ENCODE results near the gene DENND10.
"Not testable (repeated sequence)": the region's sequence is repeated elsewhere in the genome, so short reads cannot be mapped to it uniquely, and the experiment has no call there.

Gene DENND10

GRCh38 chr10:119176166-119176565 is 72.3 kb downstream of the DENND10 start:
- Mint-ChIP-seq H3K27me3 (ENCODE audit: low read depth, poor library complexity) (peaks cover 5% of the 10 kb centered on the region), H3K4me3 (peak overlapping the region; percentile 52), H3K4me1 (peaks cover 35% of the 10 kb centered on the region), H3K9me3 (peaks cover 12% of the 10 kb centered on the region), H3K36me3 (ENCODE audit: low read depth) (peaks cover 41% of the 10 kb centered on the region), H3K27ac (peak overlapping the region; percentile 78)
- TF ChIP-seq CTCF (IDR thresholded peaks at IDR 0.05): no peak
- no peak for DNase-seq

DNA sequence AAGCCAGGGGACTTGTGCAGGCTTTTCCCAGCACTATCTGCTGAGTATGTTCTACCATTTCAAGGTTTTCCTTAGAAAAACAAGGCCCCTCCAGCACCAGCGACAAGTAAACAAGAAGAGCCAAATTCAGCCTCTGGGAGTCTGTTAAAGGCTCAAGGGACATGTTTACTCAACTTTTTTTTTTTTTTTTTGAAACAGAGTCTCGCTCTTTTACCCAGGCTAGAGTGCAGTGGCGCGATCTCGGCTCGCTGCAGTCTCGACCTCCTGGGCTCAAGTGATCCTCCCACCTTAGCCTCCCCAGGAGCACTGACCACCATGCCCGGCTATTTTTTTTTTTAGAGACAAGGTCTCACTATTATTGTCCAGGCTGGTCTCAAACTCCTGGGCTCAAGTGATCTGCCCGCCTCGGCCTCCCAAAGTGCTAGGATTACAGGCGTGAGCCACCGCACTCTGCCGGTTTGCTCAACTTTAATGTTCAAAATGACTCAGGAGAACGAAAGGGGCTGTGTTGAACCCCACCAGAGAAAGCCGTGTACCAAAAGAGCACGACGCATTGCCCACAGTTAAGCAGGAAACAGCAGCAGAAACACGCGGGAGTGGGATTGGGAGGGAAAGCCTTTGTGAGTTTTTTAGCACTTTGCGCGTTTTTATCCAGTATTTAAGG is 73.9 kb downstream of the DENND10 start:
- no peak for DNase-seq
- Mint-ChIP-seq H3K9me3 (peaks cover 17% of the 10 kb centered on the region), H3K27me3 (ENCODE audit: low read depth, poor library complexity) (peaks cover 5% of the 10 kb centered on the region), H3K27ac (peak overlapping the region; percentile 91), H3K4me3 (peak overlapping the region; percentile 99), H3K4me1 (peaks cover 35% of the 10 kb centered on the region), H3K36me3 (ENCODE audit: low read depth) (peaks cover 25% of the 10 kb centered on the region)
- TF ChIP-seq CTCF (IDR thresholded peaks at IDR 0.05): no peak

DNA sequence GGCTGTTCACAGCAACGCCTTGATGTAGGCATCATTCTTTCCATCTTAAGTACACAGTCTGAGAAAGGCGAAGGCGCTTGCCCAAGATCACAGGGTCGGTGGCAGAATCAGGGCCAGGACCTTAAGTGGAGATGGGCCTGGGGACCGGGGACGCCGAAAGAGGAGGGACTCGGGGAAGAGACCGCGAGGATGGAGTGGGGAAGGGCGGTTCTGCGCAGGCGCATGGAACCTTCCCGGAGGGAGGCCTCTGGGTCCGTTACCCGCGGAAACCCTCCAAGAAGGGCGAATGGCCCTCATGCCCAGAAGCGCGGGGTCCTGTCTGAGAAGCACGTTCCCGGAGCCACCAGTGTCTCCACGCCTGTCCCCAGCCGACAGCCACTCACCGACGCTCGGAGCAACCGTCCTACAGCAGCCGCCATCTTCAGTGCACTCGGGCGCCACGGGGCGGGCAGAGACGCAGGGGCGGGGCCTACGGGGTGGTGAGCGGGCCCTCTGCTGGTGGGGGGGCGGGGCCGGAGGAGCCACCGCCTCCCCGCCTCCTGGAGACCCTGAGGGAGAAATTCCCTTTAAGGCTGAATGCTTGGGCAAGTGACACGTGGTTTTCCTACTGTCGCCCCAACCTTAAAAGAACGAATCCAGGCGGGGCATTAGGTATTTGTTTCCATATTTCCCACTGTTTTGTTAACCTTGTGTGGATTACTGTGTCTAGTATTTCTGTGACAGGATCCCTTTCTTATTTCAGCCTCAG is 74.6 kb downstream of the DENND10 start, which contains the start of gene PRDX3:
PRDX3 (minus strand) TSS at position 441 of the 748 bp plus-strand sequence; CDS start at position 419, 22 bp downstream.
- H3K4me1 Mint-ChIP-seq: peaks cover 35% of the 10 kb centered on the region
- H3K36me3 Mint-ChIP-seq (ENCODE audit: low read depth): peaks cover 25% of the 10 kb centered on the region
- peak; percentile 98 for DNase-seq
- peak within 1 kb of the TSS; percentile 99 for H3K4me3 Mint-ChIP-seq
- peaks cover 21% of the 10 kb centered on the region for H3K9me3 Mint-ChIP-seq
- H3K27ac Mint-ChIP-seq: peak within 1 kb of the TSS; percentile 91
- TF ChIP-seq CTCF (IDR thresholded peaks at IDR 0.05): no peak
- peaks cover 5% of the 10 kb centered on the region for H3K27me3 Mint-ChIP-seq (ENCODE audit: low read depth, poor library complexity)

DNA sequence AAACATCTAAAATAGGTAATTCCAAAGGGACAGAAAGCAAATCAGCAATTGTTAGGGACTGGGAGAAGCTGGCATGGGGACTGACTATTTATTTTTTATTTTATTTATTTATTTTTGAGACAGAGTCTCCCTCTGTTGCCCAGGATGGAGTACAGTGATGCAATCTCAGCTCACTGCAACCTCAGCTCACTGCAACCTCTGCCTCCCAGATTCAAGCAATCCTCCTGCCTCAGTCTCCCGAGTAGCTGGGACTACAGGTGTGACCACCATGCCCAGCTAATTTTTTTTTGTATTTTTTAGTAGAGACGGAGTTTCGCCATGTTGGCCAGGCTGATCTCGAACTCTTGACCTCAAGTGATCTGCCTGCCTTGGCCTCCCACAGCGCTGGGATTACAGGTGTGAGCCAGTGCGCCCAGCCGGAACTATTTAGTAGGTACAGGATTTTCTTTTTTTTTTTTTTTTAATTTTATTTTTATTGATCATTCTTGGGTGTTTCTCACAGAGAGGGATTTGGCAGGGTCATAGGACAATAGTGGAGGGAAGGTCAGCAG is 77.0 kb downstream of the DENND10 start:
- DNase-seq; H3K27me3 Mint-ChIP-seq (ENCODE audit: low read depth, poor library complexity); H3K27ac Mint-ChIP-seq; H3K4me3 Mint-ChIP-seq: not testable (repeated sequence)
- Mint-ChIP-seq H3K4me1 (peaks cover 31% of the 10 kb centered on the region), H3K36me3 (ENCODE audit: low read depth) (peaks cover 14% of the 10 kb centered on the region), H3K9me3 (peaks cover 32% of the 10 kb centered on the region)

DNA sequence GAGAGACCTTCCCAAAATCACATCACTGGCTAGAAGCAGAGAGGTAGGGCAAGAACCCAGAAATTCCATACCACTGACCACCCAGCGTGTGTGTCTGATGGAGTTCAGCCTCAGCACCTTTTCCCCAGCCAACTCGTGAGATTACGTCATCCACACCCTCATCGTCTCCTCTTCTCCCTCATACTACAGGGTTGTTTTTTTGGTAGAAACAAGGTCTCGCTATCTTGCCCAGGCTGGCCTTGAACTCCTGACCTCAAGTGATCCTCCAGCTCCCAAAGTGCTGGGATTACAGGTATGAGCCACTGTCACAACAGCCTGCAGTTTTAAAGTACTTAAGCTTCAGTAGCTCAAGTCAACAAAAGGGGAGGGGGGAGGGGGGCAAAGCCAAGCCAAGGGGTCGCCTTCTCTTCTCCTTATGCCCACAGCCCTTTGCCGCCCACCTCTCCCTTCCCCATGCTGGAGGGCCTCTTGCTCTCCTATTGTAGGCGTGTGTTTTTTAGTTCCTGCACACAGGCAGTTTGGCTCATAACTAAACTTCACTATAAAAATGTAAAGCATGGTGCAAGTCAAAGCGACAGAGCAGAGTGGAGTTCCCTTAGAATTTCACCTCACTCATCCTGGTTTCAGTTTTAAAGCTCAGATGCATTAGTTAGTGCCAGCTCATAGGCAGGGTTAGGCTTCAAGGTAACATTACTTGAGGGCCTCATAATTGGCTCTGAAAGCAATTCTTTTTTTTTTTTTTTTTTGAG is 79.9 kb downstream of the DENND10 start:
- DNase-seq: no peak
- H3K27me3 Mint-ChIP-seq (ENCODE audit: low read depth, poor library complexity): peaks cover 12% of the 10 kb centered on the region
- H3K27ac Mint-ChIP-seq: no peak overlapping the region
- no peak for TF ChIP-seq CTCF (IDR thresholded peaks at IDR 0.05)
- peaks cover 32% of the 10 kb centered on the region for H3K9me3 Mint-ChIP-seq
- peaks cover 4% of the 10 kb centered on the region for H3K36me3 Mint-ChIP-seq (ENCODE audit: low read depth)
- peaks cover 16% of the 10 kb centered on the region for H3K4me1 Mint-ChIP-seq
- no peak overlapping the region for H3K4me3 Mint-ChIP-seq
